Heart left ventricle (tissue), 16 donors: Measurements from ENCODE around the gene THY1. TPM values are rescaled to one million over a fixed set of nuclear protein-coding genes. Genes with fewer than 3 reads are reported as not detected.

Experiments
- ATAC-seq, 4 donors: fragments of 200-7000 bp; cut with Tn5 transposase; one replicate each; pipeline ENCODE4 v1.9.1; 2020 to 2022; ENCODE audit warnings: moderate library complexity in 4 of 4, mild to moderate bottlenecking in 3 of 4, moderate number of reproducible peaks in 1 of 4
- DNase-seq, 5 donors: peaks; one replicate each; pipeline ENCODE4 v3.0.0-alpha.2; 2020
- H3K27ac ChIP-seq, 12 donors: fragments of 200-600 bp; sonication (generic) in 4 of 12; one replicate each; pipeline versions ENCODE4 v1.5.0 to v1.8.0; 2016 to 2022; ENCODE audit warnings: mild to moderate bottlenecking in 2 of 12
- H3K27me3 ChIP-seq, 9 donors: fragments of 200-600 bp; sonication (generic) in 2 of 9; one replicate each; pipeline versions ENCODE4 v1.5.1 to v1.8.0; 2016 to 2022; ENCODE audit warnings: mild to moderate bottlenecking in 3 of 9
- H3K36me3 ChIP-seq, 9 donors: fragments of 200-600 bp; sonication (generic) in 2 of 9; one replicate each; pipeline versions ENCODE4 v1.5.0 to v1.8.0; 2018 to 2022; ENCODE audit warnings: mild to moderate bottlenecking in 2 of 9
- H3K4me1 ChIP-seq, 12 donors: fragments of 200-600 bp; sonication (generic) in 4 of 12; one replicate each; pipeline versions ENCODE4 v1.5.0 to v1.8.0; 2016 to 2022; ENCODE audit warnings: mild to moderate bottlenecking in 3 of 12
- H3K4me3 ChIP-seq, 12 donors: fragments of 200-600 bp; sonication (generic) in 4 of 12; one replicate each; pipeline versions ENCODE4 v1.5.0 to v1.8.0; 2017 to 2022; ENCODE audit warnings: mild to moderate bottlenecking in 9 of 12, moderate library complexity in 4 of 12
- H3K9me3 ChIP-seq, 12 donors: fragments of 200-600 bp; sonication (generic) in 4 of 12; one replicate each; pipeline versions ENCODE4 v1.5.0 to v1.8.0; 2016 to 2022; ENCODE audit warnings: mild to moderate bottlenecking in 1 of 12
- POLR2A ChIP-seq, 2 donors: fragments of 450-650 bp; IDR thresholded peaks; one replicate each; pipeline ENCODE4 v1.6.1; 2017; ENCODE audit warnings: antibody characterized with exemption in 2 of 2, mild to moderate bottlenecking in 2 of 2, moderate library complexity in 2 of 2
- WGBS, 4 donors: extraction: QIAGEN DNeasy Blood & Tissue Kit in 2 of 4; methylation state at CpG; one replicate each; pipeline versions ENCODE4 v1.1.5 to v1.1.7; 2013 to 2018; 5-methylcytosine and 5-hydroxymethylcytosine counted together
- intact Hi-C, 10 donors: fragments of 100-400 bp; cut with DNase I; formaldehyde crosslinking; loops; one replicate each; pipeline versions ENCODE4 v1.11.1 to v1.14.2; 2022
- polyA plus RNA-seq, 2 donors: library from polyadenylated mRNA; stranded (reverse); fragments of 200-250 nt; gene quantifications; one replicate each; pipeline ENCODE4 v1.2.3, GENCODE V29; 2013
- total RNA-seq, 9 donors: library from RNA; depleted of rRNA in 2 of 9; stranded (reverse); fragments of >200 nt in 2 of 9; fragmentation: NEBNext Ultra II Directional in 3 of 9; extraction: Animal tissue kit (Norgen Biotek cat#: 25700) in 3 of 9; gene quantifications; one replicate each; pipeline versions ENCODE4 v1.1.0 to v1.2.4, GENCODE V29; 2016 to 2023
- TF ChIP-seq, protein P1 (sequence below), 12 donors: fragments of 200-600 bp; sonication (generic) in 4 of 12; IDR thresholded peaks; one replicate each; pipeline versions ENCODE4 v1.5.0 to v1.8.0; 2018 to 2022; ENCODE audit warnings: antibody characterized with exemption in 12 of 12, mild to moderate bottlenecking in 5 of 12
- donor health status: ischemic (EF 13 %, LVEDD 7.1; RV severe dilation, severe dysfunction).
- donor health status: healthy with polysubstance abuse.
- donor health status: DM: no; HTN: yes; CAD: no.
- donor health status: DM: no; HTN: no; CAD: no.
- donor health status: ischemic (EF 25% LVEDD 6.9; RV normal size, moderate dysfunction).
- donor health status: ischemic (EF 25% LVEDD 5.7; RV mildly dilated, moderate dysfunction).
- donor health status: healthy.
- donor health status: DM: yes; HTN: yes; CAD: no.
- donor health status: ischemic (EF 35%, LVEDD 5.7; RV mildly dilated, moderate dysfunction).
- donor health status: nonischemic (EF 11% LVEDD 7.7; RV severe dilation, severe dysfunction).
- donor health status: DM: yes; HTN: yes; CAD: no.
- donor health status: PGD.
- donor health status: ischemic (EF 29% LVEDD 5.4; RV normal size, mild dysfunction).
- donor health status: nonischemic (EF 23%, LVEDD 6.1; RV moderate dilation, normal function).

THY1 gene
- total and polyA plus RNA-seq, 11 donors: 0.80 to 57.8 (median 5.8) TPM; not detected in 1

DNA sequence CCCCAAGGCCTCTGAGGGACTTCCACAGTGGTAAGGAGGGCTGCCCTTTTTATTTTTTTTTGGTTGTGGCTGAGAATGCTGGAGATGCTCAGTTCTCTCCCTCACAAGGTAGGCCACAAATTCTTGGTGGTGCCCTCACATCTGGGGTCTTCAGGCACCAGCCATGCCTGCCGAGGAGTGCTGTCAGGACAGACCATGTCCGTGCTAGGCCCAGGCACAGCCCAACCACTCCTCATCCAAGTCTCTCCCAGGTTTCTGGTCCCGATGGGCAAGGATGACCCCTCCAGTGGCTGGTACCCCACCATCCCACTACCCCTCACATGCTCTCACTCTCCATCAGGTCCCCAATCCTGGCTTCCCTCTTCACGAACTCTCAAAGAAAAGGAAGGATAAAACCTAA lies 4.2 kb downstream of the THY1 start:
- no peak for DNase-seq
- H3K4me1 ChIP-seq: peaks cover 0 to 28% (median 16%) of the 10 kb centered on the region in 12 donors
- no peak overlapping the region for H3K27ac ChIP-seq
- WGBS, 4 donors: 82 to 94% (median 93%) methylated on average over 4 of the region's 4 CpGs
- TF ChIP-seq POLR2A (IDR thresholded peaks at IDR 0.05): no peak
- TF ChIP-seq, protein P1, sequence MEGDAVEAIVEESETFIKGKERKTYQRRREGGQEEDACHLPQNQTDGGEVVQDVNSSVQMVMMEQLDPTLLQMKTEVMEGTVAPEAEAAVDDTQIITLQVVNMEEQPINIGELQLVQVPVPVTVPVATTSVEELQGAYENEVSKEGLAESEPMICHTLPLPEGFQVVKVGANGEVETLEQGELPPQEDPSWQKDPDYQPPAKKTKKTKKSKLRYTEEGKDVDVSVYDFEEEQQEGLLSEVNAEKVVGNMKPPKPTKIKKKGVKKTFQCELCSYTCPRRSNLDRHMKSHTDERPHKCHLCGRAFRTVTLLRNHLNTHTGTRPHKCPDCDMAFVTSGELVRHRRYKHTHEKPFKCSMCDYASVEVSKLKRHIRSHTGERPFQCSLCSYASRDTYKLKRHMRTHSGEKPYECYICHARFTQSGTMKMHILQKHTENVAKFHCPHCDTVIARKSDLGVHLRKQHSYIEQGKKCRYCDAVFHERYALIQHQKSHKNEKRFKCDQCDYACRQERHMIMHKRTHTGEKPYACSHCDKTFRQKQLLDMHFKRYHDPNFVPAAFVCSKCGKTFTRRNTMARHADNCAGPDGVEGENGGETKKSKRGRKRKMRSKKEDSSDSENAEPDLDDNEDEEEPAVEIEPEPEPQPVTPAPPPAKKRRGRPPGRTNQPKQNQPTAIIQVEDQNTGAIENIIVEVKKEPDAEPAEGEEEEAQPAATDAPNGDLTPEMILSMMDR (IDR thresholded peaks at IDR 0.05): no peak
- peaks cover 5 to 54% (median 33%) of the 10 kb centered on the region in 9 donors for H3K27me3 ChIP-seq
- intact Hi-C loops: no loop called here
- H3K36me3 ChIP-seq: no peaks in the 10 kb centered on the region
- H3K9me3 ChIP-seq: no peaks in the 10 kb centered on the region
- no peak for ATAC-seq
- H3K4me3 ChIP-seq: no peak overlapping the region

DNA sequence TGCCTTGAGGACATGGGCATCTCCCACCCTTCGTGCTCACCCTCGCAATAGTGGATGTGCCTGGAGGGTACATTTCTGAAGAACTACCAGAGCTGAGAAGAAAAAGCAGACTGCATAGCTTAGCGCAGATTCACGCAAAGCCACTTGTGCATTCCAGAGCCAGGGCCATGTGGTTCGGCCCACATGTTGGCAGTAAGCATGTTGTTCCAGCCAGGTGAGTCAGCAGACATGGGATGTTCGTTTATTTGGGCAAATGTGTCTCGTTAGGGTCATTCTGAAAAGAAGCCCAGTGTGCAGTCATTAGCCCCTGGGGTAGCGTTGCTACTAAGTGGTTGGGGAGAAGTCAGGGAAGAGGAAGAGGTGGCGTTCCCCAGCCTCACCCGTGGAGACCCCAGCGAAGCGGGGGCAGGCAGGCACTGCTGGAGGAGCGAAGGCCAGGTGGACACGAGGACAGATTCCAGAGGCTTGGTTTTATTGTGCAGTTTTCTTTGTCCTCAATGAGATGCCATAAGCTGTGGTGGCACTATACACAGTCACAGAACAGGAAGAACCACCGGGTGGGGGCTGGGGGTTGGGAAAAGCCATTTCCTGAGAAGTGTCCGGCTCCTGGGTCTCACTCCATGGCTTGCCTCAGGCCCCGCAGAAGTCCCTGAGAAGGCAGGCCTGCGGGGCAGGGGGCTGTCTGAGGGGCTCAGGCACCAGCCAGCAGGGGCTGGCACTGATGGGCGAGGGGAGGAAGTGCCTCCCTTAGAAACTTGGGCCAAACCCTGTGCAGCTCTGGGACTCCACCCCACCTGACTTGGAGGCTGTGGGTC lies 5.0 kb downstream of the THY1 start:
- Histone ChIP-seq H3K27me3 (peaks cover 3 to 48% (median 24%) of the 10 kb centered on the region in 9 donors), H3K9me3 (no peaks in the 10 kb centered on the region), H3K4me1 (peaks cover 0 to 24% (median 14%) of the 10 kb centered on the region in 12 donors), H3K4me3 (no peak overlapping the region), H3K36me3 (no peaks in the 10 kb centered on the region), H3K27ac (no peak overlapping the region)
- DNase-seq: no peak
- intact Hi-C loops: no loop called here
- ATAC-seq: no peak
- WGBS, 4 donors: 81 to 85% (median 83%) methylated on average over 18 to 19 of the region's 19 CpGs
- TF ChIP-seq POLR2A (IDR thresholded peaks at IDR 0.05): no peak
- TF ChIP-seq, protein P1 (IDR thresholded peaks at IDR 0.05): no peak

DNA sequence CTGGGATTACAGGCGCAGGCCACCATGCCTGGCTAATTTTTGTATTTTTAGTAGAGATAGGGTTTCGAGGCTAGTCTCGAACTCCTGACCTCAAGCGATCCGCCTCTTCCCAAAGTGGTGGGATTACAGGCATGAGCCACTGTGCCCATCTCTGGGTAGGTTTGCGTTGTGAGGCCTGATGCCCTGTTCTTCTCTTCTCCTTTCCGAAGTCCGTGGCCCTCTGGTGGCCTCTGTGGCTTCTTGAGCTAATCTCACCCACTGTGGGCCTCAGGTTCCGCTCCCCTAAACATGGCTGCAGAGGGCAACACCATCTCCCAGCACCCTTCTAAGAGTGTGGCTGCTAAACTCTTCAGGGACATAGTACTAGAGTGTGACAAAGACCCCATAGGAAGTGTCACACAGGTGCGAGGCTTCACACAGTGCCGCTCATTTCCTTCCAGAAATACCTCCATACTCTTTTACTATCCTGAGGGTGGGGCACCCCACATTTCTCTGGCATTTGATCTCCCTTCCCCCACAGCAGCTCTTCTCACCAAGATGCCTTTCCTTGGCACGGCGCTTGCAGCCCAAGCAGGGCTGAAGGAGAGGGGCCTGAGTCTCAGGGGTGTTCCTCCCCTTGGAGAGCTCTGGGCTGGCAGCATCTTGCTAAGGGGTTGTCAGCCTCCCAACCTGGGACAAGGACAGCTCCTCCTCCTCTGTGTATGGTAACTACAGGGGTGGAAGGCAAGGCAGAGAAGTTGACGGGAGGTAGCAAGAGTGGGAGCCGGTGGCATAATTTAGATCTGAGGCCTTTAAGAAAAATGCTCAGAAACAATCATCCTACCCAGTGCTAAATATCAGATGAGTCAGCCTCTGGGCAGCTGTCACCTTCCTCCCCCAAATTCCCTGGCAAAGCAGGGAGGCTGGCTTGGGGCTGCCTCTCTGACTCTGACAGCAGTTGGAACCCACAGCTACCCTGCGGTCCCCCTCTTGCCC lies 6.1 kb downstream of the THY1 start:
- peaks cover 0 to 4% (median 0%) of the 10 kb centered on the region in 12 donors for H3K9me3 ChIP-seq
- no peak for ATAC-seq
- peaks cover 0 to 39% (median 15%) of the 10 kb centered on the region in 9 donors for H3K27me3 ChIP-seq
- H3K4me3 ChIP-seq: no peak overlapping the region
- TF ChIP-seq, protein P1 (IDR thresholded peaks at IDR 0.05): no peak
- TF ChIP-seq POLR2A (IDR thresholded peaks at IDR 0.05): no peak
- no peaks in the 10 kb centered on the region for H3K36me3 ChIP-seq
- H3K4me1 ChIP-seq: peaks cover 0 to 15% (median 7%) of the 10 kb centered on the region in 12 donors
- DNase-seq: no peak
- intact Hi-C loops: no loop called here
- H3K27ac ChIP-seq: no peak overlapping the region
- WGBS, 4 donors: 84 to 87% (median 86%) methylated on average over 16 of the region's 16 CpGs

DNA sequence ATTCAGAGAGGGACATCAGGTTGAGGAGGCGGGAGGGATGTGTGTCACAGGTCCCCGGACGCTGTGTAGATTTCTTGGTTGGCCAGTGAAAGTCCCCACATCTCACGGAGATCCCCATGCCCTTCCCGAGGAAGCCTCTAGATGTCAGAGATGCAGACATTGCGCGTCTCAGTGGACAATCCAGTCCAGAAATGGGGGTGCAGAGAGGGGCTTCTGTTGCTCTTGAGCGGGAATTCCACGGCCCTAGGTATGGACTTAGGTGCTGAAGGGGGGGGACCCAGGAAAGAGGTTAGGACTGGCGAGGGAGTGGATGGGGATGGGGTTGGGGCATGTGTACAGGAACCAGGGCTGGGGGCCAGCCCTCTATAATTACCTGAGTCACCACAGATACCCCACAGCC lies 7.0 kb downstream of the THY1 start:
- H3K27ac ChIP-seq: no peak overlapping the region
- intact Hi-C loops: no loop called here
- WGBS, 4 donors: 90 to 96% (median 92%) methylated on average over 10 of the region's 10 CpGs
- H3K27me3 ChIP-seq: peaks cover 0 to 30% (median 10%) of the 10 kb centered on the region in 9 donors
- no peak overlapping the region for H3K4me3 ChIP-seq
- H3K36me3 ChIP-seq: no peaks in the 10 kb centered on the region
- TF ChIP-seq, protein P1 (IDR thresholded peaks at IDR 0.05): no peak
- TF ChIP-seq POLR2A (IDR thresholded peaks at IDR 0.05): no peak
- DNase-seq (no peak), ATAC-seq (no peak)
- H3K4me1 ChIP-seq: peaks cover 0 to 5% (median 0%) of the 10 kb centered on the region in 12 donors
- peaks cover 0 to 4% (median 0%) of the 10 kb centered on the region in 12 donors for H3K9me3 ChIP-seq
